Lower leg skin (tissue), 4 donors: Measurements from ENCODE around the gene SCMH1. TPM values are rescaled to one million over a fixed set of nuclear protein-coding genes. Genes with fewer than 3 reads are reported as not detected.
"Not testable (repeated sequence)": the region's sequence is repeated elsewhere in the genome, so short reads cannot be mapped to it uniquely, and the experiment has no call there.

Experiments used
- DNase-seq, 2 donors: peaks; one replicate each; pipeline ENCODE4 v3.0.0-alpha.2; 2019; ENCODE audit warnings: low spot score in 2 of 2
- H3K4me3 ChIP-seq: fragments of 200-600 bp; sonication (generic); 2 replicates; pipeline ENCODE4 v1.5.1; 2017; ENCODE audit warnings: mild to moderate bottlenecking, low read depth; ENCODE audit not compliant: poor library complexity, severe bottlenecking
- POLR2A ChIP-seq, 2 donors: fragments of 450-650 bp; IDR thresholded peaks; one replicate each; pipeline ENCODE4 v1.6.1; 2016 to 2017; ENCODE audit warnings: antibody characterized with exemption in 2 of 2, mild to moderate bottlenecking in 1 of 2, moderate library complexity in 1 of 2
- WGBS, 2 donors: methylation state at CpG; one replicate each; pipeline ENCODE4 v1.1.5; 2018; 5-methylcytosine and 5-hydroxymethylcytosine counted together
- intact Hi-C: fragments of 100-400 bp; cut with DNase I; formaldehyde crosslinking; loops from one replicate; pipeline ENCODE4 v1.15.0; 2023; ENCODE audit warnings: low total_unique reads
- total RNA-seq, 4 donors: library from RNA; depleted of rRNA; stranded (reverse); fragments of >200 nt; gene quantifications; one replicate each; pipeline ENCODE4 v1.1.0, GENCODE V29; 2016
- TF ChIP-seq, protein P1 (sequence below), 3 donors: fragments of 450-650 bp; IDR thresholded peaks; one replicate each; pipeline ENCODE4 v1.5.1; 2016; ENCODE audit warnings: antibody characterized with exemption in 3 of 3, mild to moderate bottlenecking in 3 of 3, moderate library complexity in 2 of 3

The SCMH1 gene
- total RNA-seq, 4 donors from 2014 or later = 8.9 to 30.9 (median 21.8) TPM

DNA sequence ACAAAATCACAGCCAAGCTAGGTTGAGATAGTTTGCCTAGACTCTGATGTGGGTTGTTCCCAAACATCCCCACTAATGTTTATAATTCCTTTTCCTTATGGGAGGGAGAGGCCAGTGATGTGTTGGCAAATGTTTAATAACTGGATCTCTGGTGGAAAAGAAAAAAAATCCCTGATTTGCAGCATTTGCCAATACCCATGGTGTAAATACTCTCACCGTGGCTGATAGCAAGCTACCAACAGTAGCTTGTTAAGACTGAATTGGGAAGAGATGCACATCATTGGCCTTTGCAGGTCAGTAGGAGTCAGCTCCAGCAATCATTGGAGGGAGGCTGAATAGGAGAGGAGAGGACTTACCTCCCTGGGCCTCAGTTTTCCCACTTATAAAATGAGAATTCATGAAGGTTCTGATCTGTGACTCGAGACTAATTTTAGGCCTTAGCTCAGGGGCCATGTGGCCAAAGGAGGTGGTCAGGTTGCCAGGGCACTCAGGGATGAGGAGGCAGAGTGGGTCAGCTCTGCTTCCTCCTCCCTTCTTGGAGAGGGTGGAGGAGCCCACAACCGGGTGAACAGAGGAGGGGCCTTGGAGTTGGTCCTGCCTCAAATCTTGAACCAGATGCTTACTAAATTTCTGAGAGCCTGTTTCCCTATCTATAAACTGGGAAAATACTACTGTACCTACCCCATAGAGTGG is 20.0 kb upstream of the SCMH1 start:
- no peak for DNase-seq
- H3K4me3 ChIP-seq = no peak overlapping the region
- TF ChIP-seq, protein P1, sequence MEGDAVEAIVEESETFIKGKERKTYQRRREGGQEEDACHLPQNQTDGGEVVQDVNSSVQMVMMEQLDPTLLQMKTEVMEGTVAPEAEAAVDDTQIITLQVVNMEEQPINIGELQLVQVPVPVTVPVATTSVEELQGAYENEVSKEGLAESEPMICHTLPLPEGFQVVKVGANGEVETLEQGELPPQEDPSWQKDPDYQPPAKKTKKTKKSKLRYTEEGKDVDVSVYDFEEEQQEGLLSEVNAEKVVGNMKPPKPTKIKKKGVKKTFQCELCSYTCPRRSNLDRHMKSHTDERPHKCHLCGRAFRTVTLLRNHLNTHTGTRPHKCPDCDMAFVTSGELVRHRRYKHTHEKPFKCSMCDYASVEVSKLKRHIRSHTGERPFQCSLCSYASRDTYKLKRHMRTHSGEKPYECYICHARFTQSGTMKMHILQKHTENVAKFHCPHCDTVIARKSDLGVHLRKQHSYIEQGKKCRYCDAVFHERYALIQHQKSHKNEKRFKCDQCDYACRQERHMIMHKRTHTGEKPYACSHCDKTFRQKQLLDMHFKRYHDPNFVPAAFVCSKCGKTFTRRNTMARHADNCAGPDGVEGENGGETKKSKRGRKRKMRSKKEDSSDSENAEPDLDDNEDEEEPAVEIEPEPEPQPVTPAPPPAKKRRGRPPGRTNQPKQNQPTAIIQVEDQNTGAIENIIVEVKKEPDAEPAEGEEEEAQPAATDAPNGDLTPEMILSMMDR (IDR thresholded peaks at IDR 0.05) = no peak
- TF ChIP-seq POLR2A (IDR thresholded peaks at IDR 0.05) = no peak
- 81% methylated on average over 3 of the region's 3 CpGs for WGBS, 2 donors
- intact Hi-C loops = no loop called here

DNA sequence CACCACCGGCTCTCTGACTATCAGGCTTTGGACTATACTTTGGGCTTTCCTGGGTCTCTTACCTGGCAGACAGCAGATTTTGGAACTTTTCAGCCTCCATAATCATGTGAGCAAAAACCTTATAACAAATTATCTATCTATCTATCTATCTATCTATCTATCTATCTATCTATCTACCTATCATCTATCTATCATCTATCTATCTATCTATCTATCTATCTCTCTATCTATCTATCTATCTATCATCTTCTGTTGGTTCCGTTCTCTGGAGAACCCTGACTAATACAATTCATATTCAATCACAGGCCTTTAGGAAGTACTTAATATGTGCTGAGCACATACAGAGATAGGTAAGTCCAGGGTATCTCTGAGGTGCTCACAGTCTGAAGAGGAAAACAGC is 18.7 kb upstream of the SCMH1 start:
- intact Hi-C loops = no loop called here
- WGBS, 2 donors = 92 to 100% methylated on average over 2 of the region's 2 CpGs
- TF ChIP-seq, protein P1 (IDR thresholded peaks at IDR 0.05) = no peak
- TF ChIP-seq POLR2A (IDR thresholded peaks at IDR 0.05) = no peak
- no peak for DNase-seq
- H3K4me3 ChIP-seq = no peak overlapping the region

DNA sequence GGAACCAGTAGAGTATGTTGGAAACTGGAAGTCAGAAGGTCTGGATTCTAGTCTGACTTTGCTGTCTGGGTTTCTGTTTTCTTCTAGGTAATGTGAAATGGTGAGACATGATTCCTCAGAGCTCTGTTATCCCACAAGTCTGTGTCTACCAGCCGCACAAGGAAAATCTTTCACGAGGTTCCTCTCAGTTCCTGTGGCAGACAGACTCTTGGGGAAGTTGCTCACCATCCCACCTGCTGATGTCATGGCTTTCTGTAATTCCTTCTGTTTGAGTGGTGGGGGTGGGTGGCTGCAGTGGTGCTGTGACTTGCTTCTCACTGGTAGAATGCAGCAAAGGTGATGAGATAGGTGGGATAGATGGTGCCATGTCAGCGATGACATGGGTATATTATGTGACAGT is 17.1 kb upstream of the SCMH1 start:
- intact Hi-C loops = no loop called here
- no peak for DNase-seq
- TF ChIP-seq, protein P1 (IDR thresholded peaks at IDR 0.05) = no peak
- TF ChIP-seq POLR2A (IDR thresholded peaks at IDR 0.05) = no peak
- 95 to 98% methylated on average over 3 of the region's 3 CpGs for WGBS, 2 donors
- H3K4me3 ChIP-seq = no peak overlapping the region

DNA sequence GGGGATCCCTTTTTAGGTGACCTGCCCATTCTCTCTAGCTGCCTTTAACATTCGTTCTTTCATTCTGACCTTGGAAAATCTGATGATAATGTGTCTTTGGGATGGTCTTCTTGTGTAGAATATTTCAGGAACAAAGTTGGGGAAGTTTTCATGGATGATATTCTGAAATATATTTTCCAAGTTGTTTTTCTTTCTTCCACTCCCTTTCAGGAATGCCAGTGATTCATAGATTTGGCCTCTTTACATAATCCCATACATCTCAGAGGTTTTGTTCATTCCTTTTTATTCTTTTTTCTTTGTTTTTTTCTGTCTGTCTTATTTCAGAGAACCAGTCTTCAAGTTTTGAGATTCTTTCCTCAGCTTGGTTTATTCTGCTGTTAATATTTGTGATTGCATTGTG is 13.9 kb upstream of the SCMH1 start:
- no peak for DNase-seq
- TF ChIP-seq POLR2A (IDR thresholded peaks at IDR 0.05) = no peak
- TF ChIP-seq, protein P1 (IDR thresholded peaks at IDR 0.05) = no peak
- intact Hi-C loops = no loop called here

DNA sequence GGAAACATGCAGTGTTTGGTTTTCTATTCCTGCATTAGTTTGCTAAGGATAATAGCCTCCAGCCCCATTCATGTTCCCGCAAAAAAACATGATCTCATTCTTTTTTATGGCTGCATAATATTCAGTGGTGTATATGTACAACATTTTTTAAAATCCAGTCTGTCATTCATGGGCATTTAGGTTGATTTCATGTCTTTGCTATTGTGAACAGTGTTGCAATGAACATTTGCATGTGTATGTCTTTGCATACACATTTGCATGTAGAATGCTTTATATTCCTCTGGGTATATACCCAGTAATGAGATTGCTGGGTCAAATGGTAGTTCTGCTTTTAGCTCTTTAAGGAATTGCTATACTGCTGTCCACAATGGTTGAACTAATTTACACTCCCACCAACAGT is 9.0 kb upstream of the SCMH1 start:
- DNase-seq, intact Hi-C loops, H3K4me3 ChIP-seq: not testable (repeated sequence)
- 85 to 94% methylated on average over 1 of the region's 1 CpG for WGBS, 2 donors

More for the DNA sequence above, 13.9 kb upstream of the SCMH1 start:
- no peak overlapping the region for H3K4me3 ChIP-seq
- 81 to 89% methylated on average over 1 of the region's 1 CpG for WGBS, 2 donors

DNA sequence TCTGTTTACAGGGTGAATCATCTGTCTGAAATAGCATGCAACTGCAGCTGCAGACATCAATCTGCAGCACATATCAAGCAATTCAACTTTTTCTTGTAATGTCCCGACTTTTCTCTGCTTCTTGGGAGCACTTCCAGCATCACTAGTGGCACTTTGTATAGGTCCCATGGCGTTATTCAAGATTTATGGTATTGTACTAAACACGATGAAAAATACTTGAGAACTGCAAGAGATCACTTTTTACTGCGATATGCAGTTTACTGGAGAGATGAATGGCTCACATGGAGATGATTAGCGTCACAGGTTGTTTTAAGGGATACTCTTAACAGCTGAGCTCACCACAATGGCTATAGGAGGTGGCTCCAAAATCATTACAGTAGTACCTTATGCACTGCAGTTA is 7.2 kb upstream of the SCMH1 start:
- TF ChIP-seq, protein P1 (IDR thresholded peaks at IDR 0.05) = no peak
- TF ChIP-seq POLR2A (IDR thresholded peaks at IDR 0.05) = no peak
- intact Hi-C loops = no loop called here
- 63 to 77% methylated on average over 5 of the region's 5 CpGs for WGBS, 2 donors

More for the DNA sequence above, 7.2 kb upstream of the SCMH1 start:
- DNase-seq = no peak
- H3K4me3 ChIP-seq = no peak overlapping the region
